ENCODE data around the gene SCN4A. TPM values are rescaled to one million over a fixed set of nuclear protein-coding genes. Genes with fewer than 3 reads are reported as not detected.
A peak's percentile ranks its signal among the peaks of the same experiment; 100 is the strongest.

Gene SCN4A
- total RNA-seq, 6 donors from 2014 or later, result under 0.01 to 0.44 (median 0.20) TPM; not detected in 3

DNA sequence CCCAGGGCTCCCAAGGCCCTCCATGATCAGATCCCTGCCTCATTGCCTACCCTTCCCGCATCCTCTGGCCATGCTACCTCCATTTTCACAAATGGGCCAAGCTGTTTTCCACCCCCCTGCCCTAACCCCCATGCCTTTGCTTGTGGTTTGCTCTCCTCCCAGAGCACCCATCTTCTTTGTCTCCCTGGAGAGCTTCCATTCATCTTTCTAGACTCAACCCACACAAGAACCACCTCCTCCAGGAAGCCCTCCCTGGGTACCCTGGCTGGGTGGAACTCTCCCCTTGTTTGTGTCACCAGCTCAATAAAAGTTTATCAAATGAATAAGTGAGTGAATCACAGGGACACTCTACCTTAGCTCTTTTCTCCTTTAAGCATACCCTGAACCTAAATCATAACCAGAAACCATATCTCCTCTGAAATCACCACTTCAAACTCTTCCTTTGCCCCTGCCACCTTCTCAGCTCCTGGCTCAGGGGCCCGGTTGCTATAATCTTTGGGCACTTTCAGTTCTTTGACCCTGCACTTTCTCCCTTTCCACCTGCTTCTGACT lies 2.9 kb upstream of the SCN4A start:
- Histone ChIP-seq H3K4me3 (no peak overlapping the region), H3K9me3 (no peaks in the 10 kb centered on the region), H3K4me1 (peaks cover 0 to 12% (median 4%) of the 10 kb centered on the region in 4 donors), H3K27me3 (no peaks in the 10 kb centered on the region), H3K27ac (no peak overlapping the region), H3K36me3 (no peaks in the 10 kb centered on the region)
- ATAC-seq (ENCODE audit: low FRiP score in 2 of 2), result no peak
- 87 to 94% methylated on average over 2 of the region's 2 CpGs for WGBS, 2 donors
- no peak for TF ChIP-seq POLR2A (IDR thresholded peaks at IDR 0.05)
- TF ChIP-seq, protein P1, sequence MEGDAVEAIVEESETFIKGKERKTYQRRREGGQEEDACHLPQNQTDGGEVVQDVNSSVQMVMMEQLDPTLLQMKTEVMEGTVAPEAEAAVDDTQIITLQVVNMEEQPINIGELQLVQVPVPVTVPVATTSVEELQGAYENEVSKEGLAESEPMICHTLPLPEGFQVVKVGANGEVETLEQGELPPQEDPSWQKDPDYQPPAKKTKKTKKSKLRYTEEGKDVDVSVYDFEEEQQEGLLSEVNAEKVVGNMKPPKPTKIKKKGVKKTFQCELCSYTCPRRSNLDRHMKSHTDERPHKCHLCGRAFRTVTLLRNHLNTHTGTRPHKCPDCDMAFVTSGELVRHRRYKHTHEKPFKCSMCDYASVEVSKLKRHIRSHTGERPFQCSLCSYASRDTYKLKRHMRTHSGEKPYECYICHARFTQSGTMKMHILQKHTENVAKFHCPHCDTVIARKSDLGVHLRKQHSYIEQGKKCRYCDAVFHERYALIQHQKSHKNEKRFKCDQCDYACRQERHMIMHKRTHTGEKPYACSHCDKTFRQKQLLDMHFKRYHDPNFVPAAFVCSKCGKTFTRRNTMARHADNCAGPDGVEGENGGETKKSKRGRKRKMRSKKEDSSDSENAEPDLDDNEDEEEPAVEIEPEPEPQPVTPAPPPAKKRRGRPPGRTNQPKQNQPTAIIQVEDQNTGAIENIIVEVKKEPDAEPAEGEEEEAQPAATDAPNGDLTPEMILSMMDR (IDR thresholded peaks at IDR 0.05), result no peak
- TF ChIP-seq EP300 (IDR thresholded peaks at IDR 0.05), result no peak
- TF ChIP-seq POLR2AphosphoS5 (IDR thresholded peaks at IDR 0.05), result no peak
- no peak for DNase-seq

DNA sequence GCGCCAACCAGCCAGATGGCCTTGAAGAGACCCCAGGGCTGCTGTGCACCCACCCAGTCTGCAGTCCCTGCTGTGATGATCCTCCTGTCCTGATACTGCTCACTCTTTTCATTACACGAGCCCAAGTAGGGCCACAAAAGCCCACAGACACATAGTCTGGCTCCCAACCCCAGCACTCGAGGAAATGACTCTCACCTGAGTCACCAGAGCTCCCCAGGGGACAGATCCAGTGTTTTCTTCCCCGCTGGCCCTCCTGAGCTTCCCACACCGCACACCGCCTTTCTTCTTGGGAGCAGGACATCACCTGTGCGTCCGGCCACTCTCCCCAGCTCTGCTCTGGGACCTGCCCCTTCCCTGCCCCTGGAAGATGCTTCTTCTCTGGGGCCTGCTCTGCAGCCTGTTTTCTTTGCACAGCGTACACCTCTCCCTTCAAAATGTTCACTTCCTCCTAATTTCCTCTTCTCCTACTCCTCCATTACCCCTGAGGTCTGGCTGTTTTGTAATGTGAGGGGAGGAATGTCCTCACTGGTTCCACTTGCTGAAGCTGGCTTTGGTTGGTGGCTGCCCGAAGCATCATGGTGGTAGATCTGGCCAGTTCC lies 2.0 kb upstream of the SCN4A start:
- WGBS, 2 donors, result 84 to 85% methylated on average over 10 of the region's 10 CpGs
- peaks cover 0 to 5% (median 0%) of the 10 kb centered on the region in 4 donors for H3K4me1 ChIP-seq
- DNase-seq (no peak), ATAC-seq (ENCODE audit: low FRiP score in 2 of 2) (no peak)
- no peaks in the 10 kb centered on the region for H3K27me3 ChIP-seq
- no peak overlapping the region for H3K4me3 ChIP-seq
- H3K36me3 ChIP-seq, result no peaks in the 10 kb centered on the region
- no peaks in the 10 kb centered on the region for H3K9me3 ChIP-seq
- H3K27ac ChIP-seq, result no peak overlapping the region
- TF ChIP-seq, protein P1 (IDR thresholded peaks at IDR 0.05), result no peak
- TF ChIP-seq POLR2A (IDR thresholded peaks at IDR 0.05) (no peak), EP300 (IDR thresholded peaks at IDR 0.05) (no peak), POLR2AphosphoS5 (IDR thresholded peaks at IDR 0.05) (no peak)

DNA sequence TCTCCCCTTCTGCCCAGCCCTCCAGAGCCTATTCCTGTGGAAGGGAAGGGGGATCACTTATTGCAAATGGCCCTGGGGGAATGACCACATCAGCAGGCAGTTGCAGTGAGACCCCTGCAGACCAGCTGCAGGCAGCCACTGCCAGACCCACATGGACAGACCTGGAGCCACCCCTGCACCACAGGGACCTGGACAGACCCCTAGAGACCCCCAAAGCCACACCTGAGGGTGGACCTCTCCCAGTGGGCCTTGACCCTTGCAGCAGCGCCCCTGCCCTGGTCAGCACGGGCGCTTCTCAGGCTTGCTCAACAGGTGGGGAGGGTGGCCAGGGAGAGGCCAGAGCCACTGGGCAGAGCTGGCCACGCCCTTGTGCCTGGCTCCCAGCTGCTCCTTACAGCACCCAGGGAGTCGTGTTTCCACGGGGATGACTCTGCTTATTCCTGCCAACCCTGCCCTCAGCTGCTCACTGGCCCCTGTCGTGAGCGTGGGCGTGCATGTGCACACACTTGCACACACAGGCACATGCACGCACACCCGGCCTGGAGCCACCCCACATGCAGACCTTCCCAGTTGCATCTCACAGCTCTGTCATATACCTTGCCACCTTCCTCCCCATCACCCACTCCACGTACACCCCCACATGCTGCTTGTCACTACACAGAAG lies 1.3 kb upstream of the SCN4A start:
- H3K27me3 ChIP-seq, result no peaks in the 10 kb centered on the region
- H3K4me1 ChIP-seq, result no peaks in the 10 kb centered on the region
- ATAC-seq (ENCODE audit: low FRiP score in 2 of 2), result no peak
- WGBS, 2 donors, result 80 to 100% methylated on average over 5 to 12 of the region's 12 CpGs
- peak in 1 of 2 donors; percentile 75 for DNase-seq
- no peaks in the 10 kb centered on the region for H3K9me3 ChIP-seq
- TF ChIP-seq, protein P1 (IDR thresholded peaks at IDR 0.05), result no peak
- TF ChIP-seq EP300 (IDR thresholded peaks at IDR 0.05) (no peak), POLR2AphosphoS5 (IDR thresholded peaks at IDR 0.05) (no peak), POLR2A (IDR thresholded peaks at IDR 0.05) (no peak)
- H3K4me3 ChIP-seq, result no peak overlapping the region
- no peak overlapping the region for H3K27ac ChIP-seq
- H3K36me3 ChIP-seq, result no peaks in the 10 kb centered on the region

DNA sequence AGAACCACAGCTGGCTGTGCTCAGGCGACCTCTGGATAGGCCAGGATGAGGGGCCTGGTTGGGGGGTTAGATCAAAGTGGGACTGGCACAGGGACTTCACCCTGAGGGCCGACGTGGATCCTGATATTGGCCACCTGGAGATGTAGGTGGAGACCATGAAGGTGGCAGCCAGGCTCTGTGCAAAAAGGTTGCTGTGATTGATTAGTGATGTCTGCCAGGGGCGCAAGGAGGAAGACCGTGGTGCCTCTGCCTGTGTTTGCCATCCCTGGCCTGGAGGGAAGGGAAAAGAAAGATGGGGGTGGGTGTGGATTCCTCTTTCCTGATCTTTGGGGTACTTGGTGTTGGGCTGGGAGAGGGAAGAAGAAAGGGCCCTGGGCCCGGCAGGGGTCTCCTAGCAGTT lies 529 bp upstream of the SCN4A start:
- Histone ChIP-seq H3K4me3 (no peak overlapping the region), H3K27me3 (no peaks in the 10 kb centered on the region), H3K27ac (no peak overlapping the region), H3K36me3 (no peaks in the 10 kb centered on the region), H3K4me1 (no peaks in the 10 kb centered on the region), H3K9me3 (no peaks in the 10 kb centered on the region)
- TF ChIP-seq POLR2A (IDR thresholded peaks at IDR 0.05), result no peak
- TF ChIP-seq POLR2AphosphoS5 (IDR thresholded peaks at IDR 0.05), result no peak
- TF ChIP-seq EP300 (IDR thresholded peaks at IDR 0.05), result no peak
- TF ChIP-seq, protein P1 (IDR thresholded peaks at IDR 0.05), result no peak
- DNase-seq (no peak), ATAC-seq (ENCODE audit: low FRiP score in 2 of 2) (no peak)
- 91 to 96% methylated on average over 6 of the region's 6 CpGs for WGBS, 2 donors

Data from upper lobe of left lung (tissue), 6 donors.